ENCODE results near the gene LILRB5. TPM values are rescaled to one million over a fixed set of nuclear protein-coding genes. Genes with fewer than 3 reads are reported as not detected.

The LILRB5 gene
- total RNA-seq, 4 donors from 2014 or later: 6.1 to 17.6 (median 9.7) TPM

GRCh38 chr19:54201172-54201701 is 55.8 kb downstream of the LILRB5 start:
- peaks cover 0 to 45% (median 17%) of the 10 kb centered on the region in 4 donors for H3K4me1 ChIP-seq
- TF ChIP-seq CTCF (IDR thresholded peaks at IDR 0.05) (no peak), POLR2A (IDR thresholded peaks at IDR 0.05) (no peak)
- peak overlapping the region; percentile 79 to 92 (median 88) for H3K27ac ChIP-seq
- H3K27me3 ChIP-seq: no peaks in the 10 kb centered on the region
- no peak for DNase-seq
- H3K4me3 ChIP-seq: peak overlapping the region; percentile 55 to 72 (median 62)
- no peaks in the 10 kb centered on the region for H3K9me3 ChIP-seq
- peaks cover 0 to 44% (median 0%) of the 10 kb centered on the region in 3 donors for H3K36me3 ChIP-seq

Small RNA genes within 50 kb of the gene (small RNA-seq; reads per million reads assigned to genes)
- gene AC245884.12: 0 reads per million in 2 donors
- 0 reads per million in 2 donors for gene MIR4752
- gene RNU6-1307P: 0 reads per million in 2 donors

Other genes starting within 250 kb of the LILRB5 start
- not detected for gene VSTM1, start 193.4 kb downstream of the LILRB5 start, total RNA-seq
- not detected for gene TARM1, start 175.9 kb downstream of the LILRB5 start, total RNA-seq
- 1 to 10 TPM in 1 of 4 donors, under 1 TPM in 1, not detected in 2; 0.70 to 1.7 TPM for gene OSCAR, start 156.5 kb downstream of the LILRB5 start, total RNA-seq
- 100 to 1,000 TPM in 1 of 4 donors, 10 to 100 TPM in 3; 40.6 to 156 (median 45.7) TPM for gene NDUFA3, start 154.4 kb downstream of the LILRB5 start, total RNA-seq
- gene TFPT, start 141.6 kb downstream of the LILRB5 start, total RNA-seq: 10 to 100 TPM in 2 of 4 donors, 1 to 10 TPM in 2; 9.3 to 15.7 (median 10.6) TPM
- 10 to 100 TPM; 23.3 to 75.1 (median 41.4) TPM for gene PRPF31, start 141.5 kb downstream of the LILRB5 start, total RNA-seq
- 10 to 100 TPM; 26.1 to 99.9 (median 38.9) TPM for gene CNOT3, start 119.5 kb downstream of the LILRB5 start, total RNA-seq
- gene LENG1, start 97.6 kb downstream of the LILRB5 start, total RNA-seq: 10 to 100 TPM in 2 of 4 donors, 1 to 10 TPM in 2; 2.9 to 28.9 (median 6.8) TPM
- 100 to 1,000 TPM in 3 of 4 donors, 10 to 100 TPM in 1; 38.0 to 281 (median 232) TPM for gene TMC4, start 84.1 kb downstream of the LILRB5 start, total RNA-seq
- gene MBOAT7, start 67.7 kb downstream of the LILRB5 start, total RNA-seq: 100 to 1,000 TPM in 3 of 4 donors, 10 to 100 TPM in 1; 85.8 to 370 (median 245) TPM
- gene TSEN34, start 66.0 kb downstream of the LILRB5 start, total RNA-seq: 10 to 100 TPM; 29.7 to 50.4 (median 42.2) TPM
- 1,000 to 10,000 TPM in 2 of 4 donors, 100 to 1,000 TPM in 2; 712 to 1,604 (median 941) TPM for gene RPS9, start 56.4 kb downstream of the LILRB5 start, total RNA-seq
- gene LILRB3, start 34.3 kb downstream of the LILRB5 start, total RNA-seq: 10 to 100 TPM in 1 of 4 donors, 1 to 10 TPM in 2, not detected in 1; 3.1 to 16.5 (median 5.6) TPM
- 1 to 10 TPM in 2 of 4 donors, not detected in 2; 1.1 to 1.5 TPM for gene LILRA6, start 14.5 kb downstream of the LILRB5 start, total RNA-seq
- 10 to 100 TPM in 1 of 4 donors, 1 to 10 TPM in 1, under 1 TPM in 2; 0.53 to 11.6 (median 1.6) TPM for gene LILRB2, start 23.8 kb upstream of the LILRB5 start, total RNA-seq
- gene LILRA5, start 55.9 kb upstream of the LILRB5 start, total RNA-seq: 1 to 10 TPM in 2 of 4 donors, not detected in 2; 1.9 to 4.1 TPM
- gene LILRA4, start 81.9 kb upstream of the LILRB5 start, total RNA-seq: not detected
- gene LAIR1, start 107.7 kb upstream of the LILRB5 start, total RNA-seq: 10 to 100 TPM in 2 of 4 donors, 1 to 10 TPM in 2; 2.6 to 51.2 (median 10.0) TPM
- gene TTYH1, start 158.2 kb upstream of the LILRB5 start, total RNA-seq: under 1 TPM in 1 of 4 donors, not detected in 3; 0.35 TPM
- gene LENG8, start 191.9 kb upstream of the LILRB5 start, total RNA-seq: 100 to 1,000 TPM; 154 to 481 (median 360) TPM
- 10 to 100 TPM; 11.0 to 18.9 (median 15.8) TPM for gene LENG9, start 206.5 kb upstream of the LILRB5 start, total RNA-seq
- gene CDC42EP5, start 216.0 kb upstream of the LILRB5 start, total RNA-seq: 100 to 1,000 TPM in 1 of 4 donors, 10 to 100 TPM in 3; 38.0 to 133 (median 94.1) TPM
- not detected for gene LAIR2, start 245.6 kb upstream of the LILRB5 start, total RNA-seq